Hepatocyte (in vitro differentiated cells): ENCODE data around the gene GRIK1.

Source experiments
- EZH2 ChIP-seq: fragments of 200-600 bp; sonication (generic); IDR thresholded peaks from 2 replicates; pipeline ENCODE4 v1.6.1; 2016; ENCODE audit warnings: antibody characterized with exemption, mild to moderate bottlenecking, borderline replicate concordance
- EZH2phosphoT487 ChIP-seq: fragments of 200-600 bp; sonication (generic); IDR thresholded peaks from one replicate; pipeline ENCODE4 v1.6.1; 2018; ENCODE audit warnings: antibody characterized with exemption, mild to moderate bottlenecking, low read depth, moderate library complexity; ENCODE audit not compliant: unreplicated experiment, severe bottlenecking
- TF ChIP-seq, protein P1 (sequence below): fragments of 200-600 bp; sonication (generic); IDR thresholded peaks from 2 replicates; pipeline ENCODE4 v1.5.1; 2016; ENCODE audit warnings: antibody characterized with exemption, mild to moderate bottlenecking; ENCODE audit not compliant: poor library complexity

DNA sequence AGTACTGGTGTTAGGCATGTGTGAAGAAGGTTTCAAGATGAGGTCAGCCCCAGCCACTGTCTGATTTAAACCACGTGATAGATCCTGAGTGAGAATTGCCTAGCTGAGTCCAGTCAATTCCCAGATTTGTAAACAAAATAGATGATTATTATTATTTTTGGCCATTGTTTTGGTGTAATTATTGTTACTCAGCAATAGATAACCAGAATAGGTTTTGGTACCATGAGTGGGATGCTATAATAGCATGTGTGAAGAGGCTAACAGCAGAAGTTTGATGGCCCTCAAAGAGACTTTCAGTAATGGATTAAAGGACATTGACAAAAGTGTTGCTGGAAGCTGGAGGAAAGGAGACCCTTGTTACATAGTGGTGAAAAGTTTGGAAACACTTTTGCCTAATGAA, 426.3 kb downstream of the GRIK1 start:
- TF ChIP-seq, protein P1, sequence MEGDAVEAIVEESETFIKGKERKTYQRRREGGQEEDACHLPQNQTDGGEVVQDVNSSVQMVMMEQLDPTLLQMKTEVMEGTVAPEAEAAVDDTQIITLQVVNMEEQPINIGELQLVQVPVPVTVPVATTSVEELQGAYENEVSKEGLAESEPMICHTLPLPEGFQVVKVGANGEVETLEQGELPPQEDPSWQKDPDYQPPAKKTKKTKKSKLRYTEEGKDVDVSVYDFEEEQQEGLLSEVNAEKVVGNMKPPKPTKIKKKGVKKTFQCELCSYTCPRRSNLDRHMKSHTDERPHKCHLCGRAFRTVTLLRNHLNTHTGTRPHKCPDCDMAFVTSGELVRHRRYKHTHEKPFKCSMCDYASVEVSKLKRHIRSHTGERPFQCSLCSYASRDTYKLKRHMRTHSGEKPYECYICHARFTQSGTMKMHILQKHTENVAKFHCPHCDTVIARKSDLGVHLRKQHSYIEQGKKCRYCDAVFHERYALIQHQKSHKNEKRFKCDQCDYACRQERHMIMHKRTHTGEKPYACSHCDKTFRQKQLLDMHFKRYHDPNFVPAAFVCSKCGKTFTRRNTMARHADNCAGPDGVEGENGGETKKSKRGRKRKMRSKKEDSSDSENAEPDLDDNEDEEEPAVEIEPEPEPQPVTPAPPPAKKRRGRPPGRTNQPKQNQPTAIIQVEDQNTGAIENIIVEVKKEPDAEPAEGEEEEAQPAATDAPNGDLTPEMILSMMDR: no peak
- no peak for TF ChIP-seq EZH2
- TF ChIP-seq EZH2phosphoT487: no peak
